CD14-positive monocyte (primary cell): ENCODE measurements around the gene CXCL3. TPM values are rescaled to one million over a fixed set of nuclear protein-coding genes. Genes with fewer than 3 reads are reported as not detected.

Source experiments
- DNase-seq, 3 donors: peaks; one replicate each; pipeline ENCODE4 v3.0.0-alpha.2; 2011 to 2022
- H2AFZ ChIP-seq: 2 replicates; pipeline ENCODE4 v1.6.0; 2012; ENCODE audit warnings: mild to moderate bottlenecking, low read depth, low read length, inconsistent platforms; ENCODE audit not compliant: insufficient read depth, poor library complexity, severe bottlenecking
- H3K27ac ChIP-seq, 2 donors: 1 replicate in 1 of 2; 2 replicates in 1 of 2; pipeline ENCODE4 v1.5.1; 2012 to 2013; ENCODE audit warnings: low read length in 2 of 2, control low read depth in 1 of 2, inconsistent platforms in 1 of 2, low read depth in 1 of 2, mild to moderate bottlenecking in 1 of 2
- H3K27me3 ChIP-seq, 2 donors: one replicate each; pipeline versions ENCODE4 v1.6.0 to v1.6.1; 2011 to 2013; ENCODE audit warnings: low read length in 2 of 2; ENCODE audit not compliant: control insufficient read depth in 2 of 2, insufficient read depth in 2 of 2
- H3K36me3 ChIP-seq, 2 donors: replicated peaks in 1 of 2; 1 replicate in 1 of 2; 2 replicates in 1 of 2; pipeline versions ENCODE4 v1.5.1 to v1.6.1; 2012 to 2013; ENCODE audit warnings: low read length in 2 of 2, control low read depth in 1 of 2, inconsistent platforms in 1 of 2, mild to moderate bottlenecking in 1 of 2; ENCODE audit not compliant: insufficient read depth in 2 of 2, control insufficient read depth in 1 of 2
- H3K4me1 ChIP-seq, 2 donors: 1 replicate in 1 of 2; 2 replicates in 1 of 2; pipeline versions ENCODE4 v1.5.1 to v1.6.1; 2012 to 2013; ENCODE audit warnings: low read length in 2 of 2, control low read depth in 1 of 2, inconsistent platforms in 1 of 2, mild to moderate bottlenecking in 1 of 2, moderate library complexity in 1 of 2; ENCODE audit not compliant: insufficient read depth in 2 of 2, control insufficient read depth in 1 of 2
- H3K4me2 ChIP-seq: replicated peaks from 2 replicates; pipeline ENCODE3; 2012; ENCODE audit warnings: low read length, moderate library complexity, mild to moderate bottlenecking; ENCODE audit not compliant: poor library complexity, severe bottlenecking; ENCODE audit errors: extremely low read depth
- H3K4me3 ChIP-seq, 3 experiments: fragments of 200-600 bp in 1 of 3; sonication (generic) in 1 of 3; replicated peaks in 1 of 3; 1 replicate in 2 of 3; 2 replicates in 1 of 3; pipeline ENCODE4 v1.5.1; 2011 to 2013; ENCODE audit warnings: low read length in 3 of 3, mild to moderate bottlenecking in 3 of 3, control low read depth in 2 of 3, low read depth in 2 of 3, inconsistent platforms in 1 of 3, moderate library complexity in 1 of 3
- H3K79me2 ChIP-seq: 2 replicates; pipeline ENCODE4 v1.6.0; 2012; ENCODE audit warnings: mild to moderate bottlenecking, control low read depth, inconsistent platforms, low read length, moderate library complexity; ENCODE audit not compliant: insufficient read depth
- H3K9ac ChIP-seq: 2 replicates; pipeline ENCODE4 v1.6.0; 2017; ENCODE audit warnings: low read length, mild to moderate bottlenecking; ENCODE audit not compliant: insufficient read depth, poor library complexity, severe bottlenecking
- H3K9me3 ChIP-seq, 2 donors: replicated peaks in 1 of 2; 1 replicate in 1 of 2; 2 replicates in 1 of 2; pipeline versions ENCODE4 v1.5.1 to v1.6.1; 2012 to 2013; ENCODE audit warnings: low read length in 2 of 2, control low read depth in 1 of 2; ENCODE audit not compliant: control insufficient read depth in 1 of 2, insufficient read depth in 1 of 2
- H4K20me1 ChIP-seq: 2 replicates; pipeline ENCODE4 v1.6.0; 2012; ENCODE audit warnings: mild to moderate bottlenecking, low read length, control low read depth, moderate library complexity; ENCODE audit not compliant: insufficient read depth
- H3K27ac Mint-ChIP-seq, 7 donors: one replicate each; pipeline ENCODE4 v1.8.0; 2020; ENCODE audit warnings: mild to moderate bottlenecking in 7 of 7, mixed read lengths in 7 of 7, moderate library complexity in 6 of 7, inconsistent platforms in 2 of 7
- H3K27me3 Mint-ChIP-seq, 3 donors: one replicate each; pipeline ENCODE4 v1.8.0; 2021 to 2022; ENCODE audit warnings: low read depth in 3 of 3, mild to moderate bottlenecking in 3 of 3, mixed read lengths in 3 of 3, moderate library complexity in 3 of 3, inconsistent platforms in 1 of 3
- H3K36me3 Mint-ChIP-seq, 2 donors: one replicate each; pipeline ENCODE4 v1.8.0; 2020; ENCODE audit warnings: mixed read lengths in 2 of 2, inconsistent platforms in 1 of 2, mild to moderate bottlenecking in 1 of 2
- H3K4me1 Mint-ChIP-seq: one replicate; pipeline ENCODE4 v1.8.0; 2020; ENCODE audit warnings: mild to moderate bottlenecking, mixed read lengths
- H3K4me3 Mint-ChIP-seq, 2 donors: one replicate each; pipeline ENCODE4 v1.8.0; 2020; ENCODE audit warnings: mild to moderate bottlenecking in 2 of 2, mixed read lengths in 2 of 2, moderate library complexity in 1 of 2
- H3K9me3 Mint-ChIP-seq, 7 donors: one replicate each; pipeline ENCODE4 v1.8.0; 2020 to 2022; ENCODE audit warnings: mixed read lengths in 7 of 7, mild to moderate bottlenecking in 6 of 7, moderate library complexity in 6 of 7, inconsistent platforms in 2 of 7
- WGBS: methylation state at CpG from one replicate; pipeline ENCODE4 v1.1.5; 2013; ENCODE audit warnings: missing lambda C conversion rate; ENCODE audit not compliant: insufficient coverage; 5-methylcytosine and 5-hydroxymethylcytosine counted together
- intact Hi-C, 2 donors: fragments of 100-400 bp; cut with micrococcal nuclease; formaldehyde crosslinking; loops; one replicate each; pipeline versions ENCODE4 v1.15.0 to v1.15.1; 2023
- polyA plus RNA-seq, 3 donors: library from polyadenylated mRNA; depleted of rRNA in 1 of 3; unstranded in 2 of 3; stranded (reverse) in 1 of 3; fragments of 300-500 nt in 2 of 3; fragments of >200 nt in 1 of 3; fragmentation: Illumina TruSeq in 2 of 3; gene quantifications; 1 replicate in 2 of 3; 2 replicates in 1 of 3; pipeline ENCODE4 v1.2.3, GENCODE V29; 2012 to 2021
- TF ChIP-seq, protein P1 (sequence below): fragments of 200-600 bp; IDR thresholded peaks from one replicate; pipeline ENCODE4 v1.8.0; 2022; ENCODE audit warnings: antibody characterized with exemption, mild to moderate bottlenecking

CXCL3 gene
- polyA plus RNA-seq, 3 donors = 2.5 to 4.4 (median 3.7) TPM

DNA sequence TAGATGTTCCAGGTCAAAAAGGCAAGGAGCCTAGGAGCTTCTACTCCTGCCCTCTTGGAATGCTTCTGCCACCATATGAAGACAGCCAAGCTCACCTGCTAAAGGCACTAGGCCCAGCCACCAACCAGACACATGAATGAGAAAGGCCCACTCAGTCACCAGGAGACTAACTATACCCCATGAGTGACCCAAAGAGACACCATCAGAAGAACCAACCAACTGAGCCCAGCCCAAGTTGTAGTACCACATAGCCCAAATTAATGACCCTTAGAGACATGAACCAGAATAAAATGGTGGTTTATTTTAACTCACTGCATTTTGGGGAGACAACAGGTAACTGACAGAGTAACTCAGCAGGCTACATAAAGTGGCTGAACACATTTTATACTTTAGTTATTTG is 22.9 kb upstream of the CXCL3 start:
- Histone ChIP-seq H2AFZ (no peak overlapping the region), H3K27me3 (no peaks in the 10 kb centered on the region), H3K9ac (no peak overlapping the region), H3K27ac (no peak overlapping the region), H3K79me2 (no peaks in the 10 kb centered on the region), H3K4me3 (no peak overlapping the region), H3K9me3 (no peaks in the 10 kb centered on the region), H3K4me2 (no peak overlapping the region), H3K36me3 (no peaks in the 10 kb centered on the region), H3K4me1 (peaks cover 0 to 7% of the 10 kb centered on the region in 2 donors), H4K20me1 (no peaks in the 10 kb centered on the region)
- intact Hi-C loops = no loop called here
- Mint-ChIP-seq H3K27ac (peak overlapping the region in 1 of 7 donors; percentile 42), H3K36me3 (no peaks in the 10 kb centered on the region), H3K27me3 (no peaks in the 10 kb centered on the region), H3K9me3 (peaks cover 0 to 4% (median 0%) of the 10 kb centered on the region in 7 donors), H3K4me3 (no peak overlapping the region), H3K4me1 (peaks cover 7% of the 10 kb centered on the region)
- DNase-seq = no peak
- TF ChIP-seq, protein P1, sequence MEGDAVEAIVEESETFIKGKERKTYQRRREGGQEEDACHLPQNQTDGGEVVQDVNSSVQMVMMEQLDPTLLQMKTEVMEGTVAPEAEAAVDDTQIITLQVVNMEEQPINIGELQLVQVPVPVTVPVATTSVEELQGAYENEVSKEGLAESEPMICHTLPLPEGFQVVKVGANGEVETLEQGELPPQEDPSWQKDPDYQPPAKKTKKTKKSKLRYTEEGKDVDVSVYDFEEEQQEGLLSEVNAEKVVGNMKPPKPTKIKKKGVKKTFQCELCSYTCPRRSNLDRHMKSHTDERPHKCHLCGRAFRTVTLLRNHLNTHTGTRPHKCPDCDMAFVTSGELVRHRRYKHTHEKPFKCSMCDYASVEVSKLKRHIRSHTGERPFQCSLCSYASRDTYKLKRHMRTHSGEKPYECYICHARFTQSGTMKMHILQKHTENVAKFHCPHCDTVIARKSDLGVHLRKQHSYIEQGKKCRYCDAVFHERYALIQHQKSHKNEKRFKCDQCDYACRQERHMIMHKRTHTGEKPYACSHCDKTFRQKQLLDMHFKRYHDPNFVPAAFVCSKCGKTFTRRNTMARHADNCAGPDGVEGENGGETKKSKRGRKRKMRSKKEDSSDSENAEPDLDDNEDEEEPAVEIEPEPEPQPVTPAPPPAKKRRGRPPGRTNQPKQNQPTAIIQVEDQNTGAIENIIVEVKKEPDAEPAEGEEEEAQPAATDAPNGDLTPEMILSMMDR = no peak

DNA sequence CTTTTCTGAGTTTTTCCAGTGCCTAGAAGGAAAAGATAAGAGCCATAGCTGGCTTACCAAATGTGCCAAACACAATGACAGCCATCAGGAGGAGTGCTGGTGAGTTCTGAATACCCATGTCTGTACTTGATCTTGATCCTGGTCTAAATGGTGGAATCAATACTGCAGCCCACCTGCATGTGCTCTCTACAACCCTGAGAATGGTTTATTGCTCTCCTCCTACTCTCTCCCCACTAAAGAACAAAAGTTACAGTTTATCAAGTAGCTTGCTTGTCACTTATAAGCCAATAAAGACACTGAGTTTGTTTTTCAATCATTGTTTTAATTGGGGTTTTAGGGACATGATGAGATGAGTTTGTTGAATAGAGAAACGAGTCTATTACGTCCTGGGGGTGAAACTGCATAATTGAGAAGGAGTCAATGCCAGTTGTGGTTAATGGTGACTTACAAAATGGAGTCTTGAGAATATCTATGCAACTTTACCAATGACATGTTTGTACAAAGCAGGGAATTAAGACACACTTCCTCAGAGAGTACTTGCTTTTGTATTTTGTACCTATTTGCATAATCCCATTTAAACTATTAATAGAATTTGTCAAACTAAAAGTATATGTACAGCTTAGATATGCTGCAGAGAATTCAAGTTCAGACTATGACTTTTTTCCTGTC is 20.8 kb upstream of the CXCL3 start:
- WGBS = 82% methylated on average over 2 of the region's 2 CpGs
- Histone ChIP-seq H3K27ac (no peak overlapping the region), H3K9ac (no peak overlapping the region), H3K79me2 (no peaks in the 10 kb centered on the region), H3K27me3 (no peaks in the 10 kb centered on the region), H2AFZ (no peak overlapping the region), H3K4me1 (peaks cover 3 to 7% of the 10 kb centered on the region in 2 donors), H3K9me3 (no peaks in the 10 kb centered on the region), H4K20me1 (no peaks in the 10 kb centered on the region), H3K36me3 (no peaks in the 10 kb centered on the region), H3K4me2 (no peak overlapping the region), H3K4me3 (no peak overlapping the region)
- Mint-ChIP-seq H3K27me3 (peaks cover 0 to 3% (median 0%) of the 10 kb centered on the region in 3 donors), H3K9me3 (peaks cover 0 to 4% (median 0%) of the 10 kb centered on the region in 7 donors), H3K4me1 (peaks cover 16% of the 10 kb centered on the region), H3K4me3 (no peak overlapping the region), H3K27ac (no peak overlapping the region), H3K36me3 (no peaks in the 10 kb centered on the region)
- TF ChIP-seq, protein P1 = no peak
- intact Hi-C loops = loop anchor here in 1 of 2 donors (5.0 kb wide), 1 partner anchor 38 kb away; the partner anchor contains the start of gene CXCL2
- DNase-seq = no peak
